ENCODE data around the gene SLC12A4. TPM values are rescaled to one million over a fixed set of nuclear protein-coding genes. Genes with fewer than 3 reads are reported as not detected.

SLC12A4 gene
- total and polyA plus RNA-seq, 7 donors = 18.3 to 89.5 (median 31.9) TPM

GRCh38 chr16:68009157-68009735 is 40.8 kb upstream of the SLC12A4 start:
- no peak for TF ChIP-seq CTCF (IDR thresholded peaks at IDR 0.05)
- Histone ChIP-seq H3K4me3 (no peak overlapping the region), H3K27ac (no peak overlapping the region), H3K36me3 (ENCODE audit: insufficient read depth in 1 of 2, low read depth in 1 of 2) (no peaks in the 10 kb centered on the region), H3K27me3 (ENCODE audit: insufficient read depth in 3 of 3, low read length in 2 of 3) (no peaks in the 10 kb centered on the region), H3K4me1 (no peaks in the 10 kb centered on the region), H3K9me3 (no peaks in the 10 kb centered on the region)
- intact Hi-C loops (cut with DNase I) = no loop called here
- no peak for DNase-seq
- WGBS, 3 donors = 32 to 47% (median 36%) methylated on average over 9 of the region's 9 CpGs
- peak in 3 of 4 donors; percentile 24 to 70 (median 67) for ATAC-seq

GRCh38 chr16:68005786-68006286 is 37.4 kb upstream of the SLC12A4 start:
- DNase-seq (no peak), ATAC-seq (peak in 2 of 4 donors; percentile 41 to 50)
- TF ChIP-seq CTCF (IDR thresholded peaks at IDR 0.05) = no peak
- Histone ChIP-seq H3K27ac (peak overlapping the region; percentile 36), H3K27me3 (ENCODE audit: insufficient read depth in 3 of 3, low read length in 2 of 3) (no peaks in the 10 kb centered on the region), H3K9me3 (no peaks in the 10 kb centered on the region), H3K36me3 (ENCODE audit: insufficient read depth in 1 of 2, low read depth in 1 of 2) (no peaks in the 10 kb centered on the region), H3K4me3 (no peak overlapping the region), H3K4me1 (no peaks in the 10 kb centered on the region)
- intact Hi-C loops (cut with DNase I) = no loop called here
- 47 to 61% (median 49%) methylated on average over 6 of the region's 6 CpGs for WGBS, 3 donors

- 70 to 79% (median 73%) methylated on average over 9 of the region's 9 CpGs for WGBS, 3 donors
- peak overlapping the region; percentile 36 for H3K27ac ChIP-seq
- intact Hi-C loops (cut with DNase I) = no loop called here
These were observed 36.8 kb upstream of the SLC12A4 start for GRCh38 chr16:68005211-68005610.

GRCh38 chr16:68003031-68003430 is 34.6 kb upstream of the SLC12A4 start:
- Histone ChIP-seq H3K4me1 (no peaks in the 10 kb centered on the region), H3K9me3 (no peaks in the 10 kb centered on the region), H3K4me3 (no peak overlapping the region), H3K36me3 (ENCODE audit: insufficient read depth in 1 of 2, low read depth in 1 of 2) (no peaks in the 10 kb centered on the region), H3K27ac (no peak overlapping the region), H3K27me3 (ENCODE audit: insufficient read depth in 3 of 3, low read length in 2 of 3) (no peaks in the 10 kb centered on the region)
- no peak for TF ChIP-seq CTCF (IDR thresholded peaks at IDR 0.05)
- DNase-seq (no peak), ATAC-seq (no peak)
- WGBS, 3 donors = 78 to 83% (median 80%) methylated on average over 4 of the region's 4 CpGs
- intact Hi-C loops (cut with DNase I) = no loop called here

More at GRCh38 chr16:68005211-68005610, 36.8 kb upstream of the SLC12A4 start:
- H3K27me3 ChIP-seq (ENCODE audit: insufficient read depth in 3 of 3, low read length in 2 of 3) = no peaks in the 10 kb centered on the region
- H3K9me3 ChIP-seq = no peaks in the 10 kb centered on the region
- H3K36me3 ChIP-seq (ENCODE audit: insufficient read depth in 1 of 2, low read depth in 1 of 2) = no peaks in the 10 kb centered on the region
- no peak for TF ChIP-seq CTCF (IDR thresholded peaks at IDR 0.05)
- ATAC-seq = no peak
- H3K4me1 ChIP-seq = no peaks in the 10 kb centered on the region
- H3K4me3 ChIP-seq = no peak overlapping the region
- DNase-seq = no peak

GRCh38 chr16:68000450-68000849 is 32.0 kb upstream of the SLC12A4 start:
- no peaks in the 10 kb centered on the region for H3K4me1 ChIP-seq
- H3K36me3 ChIP-seq (ENCODE audit: insufficient read depth in 1 of 2, low read depth in 1 of 2) = no peaks in the 10 kb centered on the region
- 48 to 58% (median 51%) methylated on average over 3 of the region's 3 CpGs for WGBS, 3 donors
- DNase-seq = no peak
- peak overlapping the region; percentile 41 for H3K27ac ChIP-seq
- intact Hi-C loops (cut with DNase I) = no loop called here
- ATAC-seq = no peak
- H3K4me3 ChIP-seq = no peak overlapping the region
- no peaks in the 10 kb centered on the region for H3K27me3 ChIP-seq (ENCODE audit: insufficient read depth in 3 of 3, low read length in 2 of 3)
- no peak for TF ChIP-seq CTCF (IDR thresholded peaks at IDR 0.05)
- no peaks in the 10 kb centered on the region for H3K9me3 ChIP-seq
